Esophagus muscularis mucosa (tissue), 4 donors: ENCODE data around the gene TMEM222.

ENCODE experiments used
- CTCF ChIP-seq, 3 experiments: fragments of 200-600 bp in 2 of 3; fragments of 450-650 bp in 1 of 3; sonication (generic) in 2 of 3; IDR thresholded peaks; one replicate each; pipeline ENCODE4 v1.5.1; 2017 to 2019; ENCODE audit warnings: antibody characterized with exemption in 3 of 3, mild to moderate bottlenecking in 2 of 3, moderate library complexity in 1 of 3
- EP300 ChIP-seq: sonication (generic); formaldehyde crosslinking; IDR thresholded peaks from one replicate; pipeline ENCODE4 v1.6.1; 2017; ENCODE audit warnings: antibody characterized with exemption
- POLR2A ChIP-seq: fragments of 450-650 bp; IDR thresholded peaks from one replicate; pipeline ENCODE4 v1.6.1; 2017; ENCODE audit warnings: antibody characterized with exemption, moderate library complexity, mild to moderate bottlenecking, low read depth
- POLR2AphosphoS5 ChIP-seq, 2 donors: sonication (generic); formaldehyde crosslinking; IDR thresholded peaks; one replicate each; pipeline ENCODE4 v1.6.1; 2017; ENCODE audit warnings: antibody characterized with exemption in 2 of 2

GRCh38 chr1:27383039-27383605, 61.2 kb downstream of the TMEM222 start, which contains the start of gene CD164L2:
- TF ChIP-seq POLR2A = no peak
- TF ChIP-seq CTCF (IDR thresholded peaks at IDR 0.05) = no peak
- TF ChIP-seq EP300 = no peak
- TF ChIP-seq POLR2AphosphoS5 (IDR thresholded peaks at IDR 0.05) = no peak
